HEK293 (cell line): ENCODE data around the gene AXIN1.

Experiments used
- CTCF ChIP-seq: fragments of 450-650 bp; formaldehyde crosslinking; IDR thresholded peaks from 2 replicates; pipeline ENCODE4 v1.5.1; 2016; ENCODE audit warnings: missing biosample characterization, missing genetic modification characterization
- KLF7 ChIP-seq: fragments of 450-650 bp; formaldehyde crosslinking; IDR thresholded peaks from 2 replicates; pipeline ENCODE4 v1.5.1; 2016; ENCODE audit warnings: missing biosample characterization, missing genetic modification characterization, borderline replicate concordance
- PRDM10 ChIP-seq: fragments of 450-650 bp; formaldehyde crosslinking; IDR thresholded peaks from 2 replicates; pipeline ENCODE4 v1.5.1; 2016; ENCODE audit warnings: missing biosample characterization, missing genetic modification characterization
- ZBTB7A ChIP-seq: fragments of 450-650 bp; formaldehyde crosslinking; IDR thresholded peaks from 2 replicates; pipeline ENCODE4 v1.5.1; 2016; ENCODE audit warnings: low read depth, missing biosample characterization, missing genetic modification characterization
- ZNF488 ChIP-seq: fragments of 450-650 bp; formaldehyde crosslinking; IDR thresholded peaks from 2 replicates; pipeline ENCODE4 v1.5.1; 2016; ENCODE audit warnings: missing biosample characterization, missing genetic modification characterization
- ZNF530 ChIP-seq: fragments of 450-650 bp; formaldehyde crosslinking; IDR thresholded peaks from 2 replicates; pipeline ENCODE4 v1.5.1; 2016; ENCODE audit warnings: low read depth, missing biosample characterization, missing genetic modification characterization
- ZNF561 ChIP-seq: fragments of 450-650 bp; IDR thresholded peaks from 2 replicates; pipeline ENCODE4 v1.5.1; 2018; ENCODE audit warnings: missing biosample characterization, missing genetic modification characterization, borderline replicate concordance
- ZNF707 ChIP-seq: fragments of 450-650 bp; formaldehyde crosslinking; IDR thresholded peaks from 2 replicates; pipeline ENCODE4 v1.5.1; 2016; ENCODE audit warnings: missing biosample characterization, missing genetic modification characterization
- TF ChIP-seq, protein P1 (sequence below): fragments of 450-650 bp; formaldehyde crosslinking; IDR thresholded peaks from 2 replicates; pipeline ENCODE4 v1.5.1; 2017; ENCODE audit warnings: missing biosample characterization, mild to moderate bottlenecking, missing genetic modification characterization, moderate library complexity

GRCh38 chr16:283033-283805 is 69.3 kb downstream of the AXIN1 start, which contains the start of gene PDIA2:
- TF ChIP-seq ZNF707 (tag by site-specific recombination) (no peak), ZNF488 (tag by site-specific recombination) (no peak), CTCF (tag by site-specific recombination) (no peak), ZNF530 (tag by site-specific recombination) (no peak), PRDM10 (tag by site-specific recombination) (no peak), ZNF561 (tag by site-specific recombination) (no peak), KLF7 (no peak), ZBTB7A (no peak)
- TF ChIP-seq, protein P1, sequence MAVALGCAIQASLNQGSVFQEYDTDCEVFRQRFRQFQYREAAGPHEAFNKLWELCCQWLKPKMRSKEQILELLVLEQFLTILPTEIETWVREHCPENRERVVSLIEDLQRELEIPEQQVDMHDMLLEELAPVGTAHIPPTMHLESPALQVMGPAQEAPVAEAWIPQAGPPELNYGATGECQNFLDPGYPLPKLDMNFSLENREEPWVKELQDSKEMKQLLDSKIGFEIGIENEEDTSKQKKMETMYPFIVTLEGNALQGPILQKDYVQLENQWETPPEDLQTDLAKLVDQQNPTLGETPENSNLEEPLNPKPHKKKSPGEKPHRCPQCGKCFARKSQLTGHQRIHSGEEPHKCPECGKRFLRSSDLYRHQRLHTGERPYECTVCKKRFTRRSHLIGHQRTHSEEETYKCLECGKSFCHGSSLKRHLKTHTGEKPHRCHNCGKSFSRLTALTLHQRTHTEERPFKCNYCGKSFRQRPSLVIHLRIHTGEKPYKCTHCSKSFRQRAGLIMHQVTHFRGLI (tag by site-specific recombination): no peak
